Keratinocyte (primary cell): ENCODE data around the gene ELAVL3.

Experiments
- EZH2 ChIP-seq: IDR thresholded peaks from one replicate; pipeline ENCODE4 v1.6.1; 2012; ENCODE audit warnings: inconsistent platforms, mild to moderate bottlenecking, low read length, moderate library complexity
- TF ChIP-seq, protein P1 (sequence below), 3 experiments: IDR thresholded peaks in 1 of 3; conservative IDR thresholded peaks in 1 of 3; optimal IDR thresholded peaks in 1 of 3; 2 replicates in 2 of 3; 3 replicates in 1 of 3; pipeline versions ENCODE3 to v1.5.1; 2011; ENCODE audit warnings: low read length in 3 of 3, mild to moderate bottlenecking in 3 of 3, moderate library complexity in 2 of 3, control low read depth in 1 of 3, inconsistent platforms in 1 of 3; ENCODE audit not compliant: insufficient read depth in 2 of 3; ENCODE audit errors: extremely low read depth in 1 of 3

DNA sequence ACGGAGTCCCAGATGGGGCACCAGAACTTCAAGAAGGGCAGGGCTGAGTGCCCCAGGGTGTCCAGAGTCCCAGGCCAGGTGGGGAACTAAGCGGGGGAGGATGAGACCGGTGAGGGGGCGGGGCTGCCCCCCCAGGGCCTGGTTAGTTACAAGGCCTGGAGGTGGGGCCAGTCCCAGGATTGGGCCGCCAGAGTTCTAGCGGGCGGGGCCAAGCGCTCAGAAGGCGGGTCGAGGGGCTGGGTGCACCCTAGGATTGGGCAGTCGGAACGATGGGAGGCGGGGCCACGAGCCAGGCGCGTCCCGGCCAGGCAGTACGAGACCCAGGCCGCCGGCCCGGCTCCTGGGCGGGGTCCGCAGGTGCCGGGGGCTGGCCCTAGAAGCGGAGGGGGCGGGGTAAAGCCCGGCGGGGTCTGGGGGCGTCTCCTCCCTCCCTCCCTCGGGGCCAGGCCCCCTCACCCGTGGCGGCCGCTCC lies 24.2 kb upstream of the ELAVL3 start:
- TF ChIP-seq, protein P1, sequence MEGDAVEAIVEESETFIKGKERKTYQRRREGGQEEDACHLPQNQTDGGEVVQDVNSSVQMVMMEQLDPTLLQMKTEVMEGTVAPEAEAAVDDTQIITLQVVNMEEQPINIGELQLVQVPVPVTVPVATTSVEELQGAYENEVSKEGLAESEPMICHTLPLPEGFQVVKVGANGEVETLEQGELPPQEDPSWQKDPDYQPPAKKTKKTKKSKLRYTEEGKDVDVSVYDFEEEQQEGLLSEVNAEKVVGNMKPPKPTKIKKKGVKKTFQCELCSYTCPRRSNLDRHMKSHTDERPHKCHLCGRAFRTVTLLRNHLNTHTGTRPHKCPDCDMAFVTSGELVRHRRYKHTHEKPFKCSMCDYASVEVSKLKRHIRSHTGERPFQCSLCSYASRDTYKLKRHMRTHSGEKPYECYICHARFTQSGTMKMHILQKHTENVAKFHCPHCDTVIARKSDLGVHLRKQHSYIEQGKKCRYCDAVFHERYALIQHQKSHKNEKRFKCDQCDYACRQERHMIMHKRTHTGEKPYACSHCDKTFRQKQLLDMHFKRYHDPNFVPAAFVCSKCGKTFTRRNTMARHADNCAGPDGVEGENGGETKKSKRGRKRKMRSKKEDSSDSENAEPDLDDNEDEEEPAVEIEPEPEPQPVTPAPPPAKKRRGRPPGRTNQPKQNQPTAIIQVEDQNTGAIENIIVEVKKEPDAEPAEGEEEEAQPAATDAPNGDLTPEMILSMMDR (optimal IDR thresholded peaks at IDR 0.05 in 1 of 3, IDR thresholded peaks at IDR 0.05 in 1 of 3, conservative IDR thresholded peaks at IDR 0.05 in 1 of 3; ENCODE audit: extremely low read depth in 1 of 3, insufficient read depth in 2 of 3, low read length in 3 of 3) = no peak
- no peak for TF ChIP-seq EZH2
